K562 (cell line): Measurements from ENCODE around the gene PURA.

Experiments used
- ARNT ChIP-seq, 2 experiments: fragments of 450-650 bp; IDR thresholded peaks; 2 replicates each; pipeline ENCODE4 v1.6.1; 2016; ENCODE audit warnings: mild to moderate bottlenecking in 1 of 2
- BCLAF1 ChIP-seq, 2 experiments: fragments of 450-650 bp in 1 of 2; IDR thresholded peaks; 2 replicates each; pipeline ENCODE4 v1.6.1; 2011 to 2017; ENCODE audit warnings: low read depth in 2 of 2, antibody characterized with exemption in 1 of 2, borderline replicate concordance in 1 of 2, low read length in 1 of 2, mild to moderate bottlenecking in 1 of 2, mixed read lengths in 1 of 2; ENCODE audit not compliant: control insufficient read depth in 1 of 2
- BRD4 ChIP-seq: fragments of 200-600 bp; sonication (generic); IDR thresholded peaks from 2 replicates; pipeline ENCODE4 v1.6.1; 2017; ENCODE audit warnings: inconsistent platforms
- CREM ChIP-seq: IDR thresholded peaks from 2 replicates; pipeline ENCODE4 v1.6.1; 2014; ENCODE audit warnings: antibody characterized with exemption, low read depth
- ETV6 ChIP-seq, 3 experiments: fragments of 150-350 bp in 1 of 3; sonication (generic) in 1 of 3; formaldehyde crosslinking in 1 of 3; IDR thresholded peaks; 2 replicates each; pipeline versions ENCODE4 v1.6.1 to v1.8.0; 2014 to 2022; ENCODE audit warnings: borderline replicate concordance in 2 of 3, low read depth in 2 of 3, antibody characterized with exemption in 1 of 3, low read length in 1 of 3, mild to moderate bottlenecking in 1 of 3, missing genetic modification reagents in 1 of 3
- FOXA1 ChIP-seq: fragments of 450-650 bp; IDR thresholded peaks from 2 replicates; pipeline ENCODE4 v1.6.1; 2016; ENCODE audit warnings: mild to moderate bottlenecking, borderline replicate concordance
- FOXM1 ChIP-seq, 2 experiments: fragments of 450-650 bp in 1 of 2; sonication (generic) in 1 of 2; formaldehyde crosslinking in 1 of 2; IDR thresholded peaks; 2 replicates each; pipeline versions ENCODE4 v1.6.1 to v1.9.0; 2017 to 2022; ENCODE audit warnings: low read depth in 2 of 2, mild to moderate bottlenecking in 2 of 2, missing genetic modification reagents in 1 of 2, moderate library complexity in 1 of 2
- HDGF ChIP-seq: fragments of 450-650 bp; IDR thresholded peaks from 2 replicates; pipeline ENCODE4 v1.6.1; 2016
- KLF16 ChIP-seq: IDR thresholded peaks from 2 replicates; pipeline ENCODE4 v1.6.1; 2016; ENCODE audit warnings: antibody characterized with exemption
- NRF1 ChIP-seq, 2 experiments: fragments of 450-650 bp; IDR thresholded peaks in 1 of 2; conservative IDR thresholded peaks in 1 of 2; 2 replicates each; pipeline ENCODE4 v1.6.1; 2014; ENCODE audit warnings: mild to moderate bottlenecking in 2 of 2
- RCOR1 ChIP-seq, 2 experiments: IDR thresholded peaks; 2 replicates each; pipeline ENCODE4 v1.6.1; 2012; ENCODE audit warnings: low read depth in 2 of 2, low read length in 2 of 2, borderline replicate concordance in 1 of 2, improper control_type of control experiment in 1 of 2
- SOX6 ChIP-seq: fragments of 450-650 bp; IDR thresholded peaks from 2 replicates; pipeline ENCODE4 v1.6.1; 2014; ENCODE audit warnings: mild to moderate bottlenecking
- SP1 ChIP-seq: sonication (generic); formaldehyde crosslinking; IDR thresholded peaks from 2 replicates; pipeline ENCODE4 v1.8.1; 2022; ENCODE audit warnings: mild to moderate bottlenecking, missing genetic modification reagents
- TCF7L2 ChIP-seq: fragments of 150-350 bp; IDR thresholded peaks from 2 replicates; pipeline ENCODE4 v1.6.1; 2016; ENCODE audit warnings: low read depth, mild to moderate bottlenecking, low read length, moderate library complexity

- TF ChIP-seq SP1 (CRISPR knock-in tag) (no peak), BCLAF1 (IDR thresholded peaks at IDR 0.05; ENCODE audit: borderline replicate concordance in 1 of 2, control insufficient read depth in 1 of 2, low read depth in 2 of 2, low read length in 1 of 2) (no peak), SOX6 (no peak), BRD4 (no peak), TCF7L2 (no peak), RCOR1 (IDR thresholded peaks at IDR 0.05; ENCODE audit: borderline replicate concordance in 1 of 2, low read depth in 2 of 2, low read length in 2 of 2) (no peak), FOXA1 (no peak), NRF1 (conservative IDR thresholded peaks at IDR 0.05 in 1 of 2, IDR thresholded peaks at IDR 0.05 in 1 of 2) (no peak), FOXM1 (IDR thresholded peaks at IDR 0.05; ENCODE audit: low read depth) (no peak), FOXM1 (CRISPR knock-in tag; IDR thresholded peaks at IDR 0.05; ENCODE audit: low read depth) (no peak), KLF16 (no peak), HDGF (no peak), CREM (no peak), ETV6 (IDR thresholded peaks at IDR 0.05; ENCODE audit: borderline replicate concordance in 1 of 2, low read depth in 2 of 2, low read length in 1 of 2) (no peak), ETV6 (CRISPR knock-in tag; IDR thresholded peaks at IDR 0.05; ENCODE audit: borderline replicate concordance) (no peak), ARNT (IDR thresholded peaks at IDR 0.05) (no peak)
These were observed 38.5 kb upstream of the PURA start for GRCh38 chr5:140075371-140075770.
